Tibial nerve (tissue), 4 donors: ENCODE measurements around the gene SECTM1. TPM values are rescaled to one million over a fixed set of nuclear protein-coding genes. Genes with fewer than 3 reads are reported as not detected.
"Not testable (repeated sequence)": the region's sequence is repeated elsewhere in the genome, so short reads cannot be mapped to it uniquely, and the experiment has no call there.

Experiments
- DNase-seq, 2 donors: peaks; one replicate each; pipeline ENCODE4 v3.0.0-alpha.2; 2019; ENCODE audit warnings: low spot score in 2 of 2
- H3K27ac ChIP-seq, 4 donors: fragments of 200-600 bp; sonication (generic) in 3 of 4; one replicate each; pipeline ENCODE4 v1.5.1; 2017 to 2019; ENCODE audit warnings: mild to moderate bottlenecking in 1 of 4
- H3K27me3 ChIP-seq, 2 donors: fragments of 200-600 bp; sonication (generic) in 1 of 2; one replicate each; pipeline versions ENCODE4 v1.5.1 to v1.6.0; 2017 to 2019
- H3K36me3 ChIP-seq, 3 donors: fragments of 200-600 bp; sonication (generic); one replicate each; pipeline ENCODE4 v1.5.1; 2018 to 2019
- H3K4me1 ChIP-seq, 4 donors: fragments of 200-600 bp; sonication (generic) in 3 of 4; one replicate each; pipeline ENCODE4 v1.5.1; 2017 to 2019
- H3K4me3 ChIP-seq, 4 donors: fragments of 200-600 bp; sonication (generic) in 3 of 4; one replicate each; pipeline ENCODE4 v1.5.1; 2017 to 2019; ENCODE audit warnings: mild to moderate bottlenecking in 1 of 4, moderate library complexity in 1 of 4
- H3K9me3 ChIP-seq, 4 donors: fragments of 200-600 bp; sonication (generic) in 3 of 4; one replicate each; pipeline ENCODE4 v1.5.1; 2017 to 2019
- CTCF ChIP-seq, 5 experiments: fragments of 200-600 bp in 3 of 5; fragments of 450-650 bp in 2 of 5; sonication (generic) in 3 of 5; IDR thresholded peaks; one replicate each; pipeline ENCODE4 v1.5.1; 2016 to 2019; ENCODE audit warnings: antibody characterized with exemption in 5 of 5, mild to moderate bottlenecking in 3 of 5, moderate library complexity in 2 of 5
- EP300 ChIP-seq, 2 donors: sonication (generic); formaldehyde crosslinking; IDR thresholded peaks; one replicate each; pipeline ENCODE4 v1.6.1; 2017; ENCODE audit warnings: antibody characterized with exemption in 2 of 2, mild to moderate bottlenecking in 1 of 2
- POLR2A ChIP-seq, 2 donors: fragments of 450-650 bp; IDR thresholded peaks; one replicate each; pipeline ENCODE4 v1.6.1; 2017; ENCODE audit warnings: antibody characterized with exemption in 2 of 2, mild to moderate bottlenecking in 2 of 2, moderate library complexity in 2 of 2
- WGBS, 2 donors: methylation state at CpG; one replicate each; pipeline ENCODE4 v1.1.5; 2018; 5-methylcytosine and 5-hydroxymethylcytosine counted together
- total RNA-seq, 4 donors: library from RNA; depleted of rRNA; stranded (reverse); fragments of >200 nt; gene quantifications; one replicate each; pipeline ENCODE4 v1.1.0, GENCODE V29; 2016

SECTM1 gene
- total RNA-seq, 4 donors from 2014 or later, result 6.9 to 12.6 (median 11.3) TPM

- no peaks in the 10 kb centered on the region for H3K9me3 ChIP-seq
- WGBS, 2 donors, result 70 to 71% methylated on average over 8 to 10 of the region's 10 CpGs
- H3K27me3 ChIP-seq, result peaks cover 0 to 65% of the 10 kb centered on the region in 2 donors
- H3K4me3 ChIP-seq, result no peak overlapping the region
- H3K4me1 ChIP-seq, result peaks cover 0 to 8% (median 0%) of the 10 kb centered on the region in 4 donors
- no peaks in the 10 kb centered on the region for H3K36me3 ChIP-seq
- H3K27ac ChIP-seq, result no peak overlapping the region
- DNase-seq, result no peak
- no peak for TF ChIP-seq CTCF (IDR thresholded peaks at IDR 0.05)
- TF ChIP-seq EP300 (IDR thresholded peaks at IDR 0.05), result no peak
These were observed 45.1 kb upstream of the SECTM1 start for GRCh38 chr17:82378741-82379021.

GRCh38 chr17:82377924-82378740 is 44.6 kb upstream of the SECTM1 start:
- no peak for DNase-seq
- Histone ChIP-seq H3K27me3 (peaks cover 0 to 65% of the 10 kb centered on the region in 2 donors), H3K4me3 (no peak overlapping the region), H3K4me1 (peaks cover 0 to 8% (median 0%) of the 10 kb centered on the region in 4 donors), H3K9me3 (no peaks in the 10 kb centered on the region), H3K36me3 (no peaks in the 10 kb centered on the region), H3K27ac (no peak overlapping the region)
- TF ChIP-seq EP300 (IDR thresholded peaks at IDR 0.05) (no peak), CTCF (IDR thresholded peaks at IDR 0.05) (no peak)
- 73 to 77% methylated on average over 31 of the region's 31 CpGs for WGBS, 2 donors

- not testable (repeated sequence) for H3K36me3 ChIP-seq, H3K9me3 ChIP-seq, H3K27ac ChIP-seq, DNase-seq, H3K4me3 ChIP-seq
- Histone ChIP-seq H3K27me3 (peaks cover 0 to 67% of the 10 kb centered on the region in 2 donors), H3K4me1 (peaks cover 0 to 10% (median 0%) of the 10 kb centered on the region in 4 donors)
- WGBS, 2 donors, result 28 to 59% methylated on average over 3 to 5 of the region's 5 CpGs
These were observed 43.7 kb upstream of the SECTM1 start for GRCh38 chr17:82377294-82377693.

GRCh38 chr17:82376042-82376730 is 42.6 kb upstream of the SECTM1 start:
- 67 to 82% methylated on average over 16 of the region's 16 CpGs for WGBS, 2 donors
- DNase-seq, result no peak
- peaks cover 0 to 75% of the 10 kb centered on the region in 2 donors for H3K27me3 ChIP-seq

GRCh38 chr17:82375359-82376041 is 41.9 kb upstream of the SECTM1 start:
- TF ChIP-seq CTCF (IDR thresholded peaks at IDR 0.05) (no peak), EP300 (IDR thresholded peaks at IDR 0.05) (no peak), POLR2A (IDR thresholded peaks at IDR 0.05) (no peak)
- no peak overlapping the region for H3K4me3 ChIP-seq
- no peak overlapping the region for H3K27ac ChIP-seq
- DNase-seq, result no peak
- 68 to 76% methylated on average over 28 to 35 of the region's 46 CpGs for WGBS, 2 donors
- H3K9me3 ChIP-seq, result no peaks in the 10 kb centered on the region
- peaks cover 0 to 25% (median 7%) of the 10 kb centered on the region in 4 donors for H3K4me1 ChIP-seq
- H3K36me3 ChIP-seq, result no peaks in the 10 kb centered on the region
- peaks cover 0 to 82% of the 10 kb centered on the region in 2 donors for H3K27me3 ChIP-seq

More at GRCh38 chr17:82376042-82376730, 42.6 kb upstream of the SECTM1 start:
- no peak for TF ChIP-seq POLR2A (IDR thresholded peaks at IDR 0.05)
- no peak for TF ChIP-seq CTCF (IDR thresholded peaks at IDR 0.05)
- no peak for TF ChIP-seq EP300 (IDR thresholded peaks at IDR 0.05)
- Histone ChIP-seq H3K4me3 (no peak overlapping the region), H3K4me1 (peaks cover 0 to 18% (median 2%) of the 10 kb centered on the region in 4 donors), H3K36me3 (no peaks in the 10 kb centered on the region), H3K9me3 (no peaks in the 10 kb centered on the region), H3K27ac (no peak overlapping the region)
